Parathyroid adenoma (tissue), 2 donors: ENCODE results near the gene OBI1.
"Not testable (repeated sequence)": the region's sequence is repeated elsewhere in the genome, so short reads cannot be mapped to it uniquely, and the experiment has no call there.

ENCODE experiments used
- H2AFZ ChIP-seq: fragments of 300-600 bp; sonication (generic); one replicate; pipeline ENCODE4 v1.7.0; 2017; ENCODE audit warnings: antibody characterized with exemption, mild to moderate bottlenecking
- H3K27ac ChIP-seq: fragments of 300-600 bp; sonication (generic); one replicate; pipeline ENCODE4 v1.7.0; 2017
- H3K27me3 ChIP-seq: fragments of 300-600 bp; sonication (generic); one replicate; pipeline ENCODE4 v1.7.0; 2017; ENCODE audit warnings: low read length; ENCODE audit not compliant: control insufficient read depth, insufficient read depth
- H3K36me3 ChIP-seq: fragments of 300-600 bp; sonication (generic); one replicate; pipeline ENCODE4 v1.7.0; 2017; ENCODE audit warnings: low read length; ENCODE audit not compliant: control insufficient read depth, insufficient read depth
- H3K4me1 ChIP-seq: fragments of 300-600 bp; sonication (generic); one replicate; pipeline ENCODE4 v1.7.0; 2017; ENCODE audit warnings: control low read depth
- H3K4me2 ChIP-seq: fragments of 300-600 bp; sonication (generic); one replicate; pipeline ENCODE4 v1.7.0; 2017; ENCODE audit warnings: low read length
- H3K4me3 ChIP-seq: fragments of 300-600 bp; sonication (generic); one replicate; pipeline ENCODE4 v1.7.0; 2017; ENCODE audit warnings: low read depth, low read length
- H3K79me2 ChIP-seq: fragments of 300-600 bp; sonication (generic); one replicate; pipeline ENCODE4 v1.7.0; 2017; ENCODE audit warnings: control low read depth
- H3K9ac ChIP-seq: fragments of 300-600 bp; sonication (generic); one replicate; pipeline ENCODE4 v1.7.0; 2017; ENCODE audit warnings: mild to moderate bottlenecking
- H3K9me3 ChIP-seq: fragments of 300-600 bp; sonication (generic); one replicate; pipeline ENCODE4 v1.7.0; 2017; ENCODE audit warnings: low read length; ENCODE audit not compliant: control insufficient read depth
- TF ChIP-seq, protein P1 (sequence below): fragments of 300-600 bp; sonication (generic); IDR thresholded peaks from one replicate; pipeline ENCODE4 v1.7.0; 2017; ENCODE audit warnings: antibody characterized with exemption, mild to moderate bottlenecking
- donor health status: primary hyperparathyroidism.

The OBI1 gene

DNA sequence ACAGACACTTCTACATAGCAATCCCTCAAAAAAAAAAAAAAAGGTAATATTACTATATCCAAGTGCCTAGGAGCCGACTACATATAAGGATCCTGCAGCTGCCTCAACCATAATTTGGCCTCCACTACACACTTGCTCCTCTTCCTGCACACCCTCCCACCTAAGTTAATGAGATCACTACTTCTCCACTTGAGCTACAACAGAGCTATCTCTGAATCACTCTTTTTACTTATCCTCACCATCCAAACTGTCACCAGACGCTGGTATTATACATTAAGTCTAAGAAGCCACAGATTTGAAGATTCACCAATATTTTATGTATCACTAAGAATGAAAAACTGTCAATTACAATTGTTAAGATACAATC lies 8.3 kb downstream of the OBI1 start:
- Histone ChIP-seq H3K4me1 (no peaks in the 10 kb centered on the region), H3K36me3 (no peaks in the 10 kb centered on the region), H3K4me3 (no peak overlapping the region), H3K9me3 (no peaks in the 10 kb centered on the region), H2AFZ (no peak overlapping the region), H3K79me2 (peaks cover 11% of the 10 kb centered on the region), H3K9ac (no peak overlapping the region), H3K27ac (no peak overlapping the region), H3K27me3 (no peaks in the 10 kb centered on the region), H3K4me2 (no peak overlapping the region)
- TF ChIP-seq, protein P1, sequence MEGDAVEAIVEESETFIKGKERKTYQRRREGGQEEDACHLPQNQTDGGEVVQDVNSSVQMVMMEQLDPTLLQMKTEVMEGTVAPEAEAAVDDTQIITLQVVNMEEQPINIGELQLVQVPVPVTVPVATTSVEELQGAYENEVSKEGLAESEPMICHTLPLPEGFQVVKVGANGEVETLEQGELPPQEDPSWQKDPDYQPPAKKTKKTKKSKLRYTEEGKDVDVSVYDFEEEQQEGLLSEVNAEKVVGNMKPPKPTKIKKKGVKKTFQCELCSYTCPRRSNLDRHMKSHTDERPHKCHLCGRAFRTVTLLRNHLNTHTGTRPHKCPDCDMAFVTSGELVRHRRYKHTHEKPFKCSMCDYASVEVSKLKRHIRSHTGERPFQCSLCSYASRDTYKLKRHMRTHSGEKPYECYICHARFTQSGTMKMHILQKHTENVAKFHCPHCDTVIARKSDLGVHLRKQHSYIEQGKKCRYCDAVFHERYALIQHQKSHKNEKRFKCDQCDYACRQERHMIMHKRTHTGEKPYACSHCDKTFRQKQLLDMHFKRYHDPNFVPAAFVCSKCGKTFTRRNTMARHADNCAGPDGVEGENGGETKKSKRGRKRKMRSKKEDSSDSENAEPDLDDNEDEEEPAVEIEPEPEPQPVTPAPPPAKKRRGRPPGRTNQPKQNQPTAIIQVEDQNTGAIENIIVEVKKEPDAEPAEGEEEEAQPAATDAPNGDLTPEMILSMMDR = no peak

DNA sequence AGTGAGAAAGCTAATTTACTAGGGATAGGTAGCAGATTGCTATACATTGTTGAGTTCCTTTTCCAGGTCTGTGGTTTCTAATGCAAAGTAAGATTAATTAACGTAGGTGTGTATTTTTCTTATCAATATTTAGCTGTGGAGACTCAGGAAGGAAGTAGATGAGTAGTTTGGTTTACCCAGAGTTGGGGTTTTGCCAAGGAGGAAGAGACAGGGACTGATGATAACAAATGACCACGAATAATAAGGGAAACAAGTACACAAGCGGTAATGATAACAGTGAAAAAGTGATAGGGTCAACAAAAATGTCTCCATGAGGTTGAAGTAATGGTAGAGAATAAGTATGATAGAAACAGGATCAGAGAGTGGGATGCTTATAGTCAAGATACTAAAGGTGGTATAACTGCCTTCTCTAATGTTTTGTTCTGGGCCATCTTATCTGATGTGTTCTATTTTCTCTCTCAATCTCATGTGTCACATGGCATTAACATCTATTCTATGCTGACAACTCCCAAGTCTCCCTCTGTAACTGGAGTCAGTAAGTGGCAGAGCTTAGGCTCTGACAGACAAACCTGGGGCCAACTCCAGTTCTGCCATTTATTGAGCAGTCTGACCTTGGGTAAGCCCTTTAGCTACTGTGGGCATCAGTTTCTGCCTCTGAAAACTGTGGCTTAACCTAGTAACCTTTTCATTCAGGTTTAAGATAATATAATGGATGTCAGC lies 8.8 kb downstream of the OBI1 start:
- H2AFZ ChIP-seq = no peak overlapping the region
- H3K27ac ChIP-seq = no peak overlapping the region
- no peak overlapping the region for H3K9ac ChIP-seq
- no peaks in the 10 kb centered on the region for H3K36me3 ChIP-seq
- no peak overlapping the region for H3K4me3 ChIP-seq
- H3K9me3 ChIP-seq = no peaks in the 10 kb centered on the region
- H3K4me2 ChIP-seq = no peak overlapping the region
- no peaks in the 10 kb centered on the region for H3K27me3 ChIP-seq
- H3K79me2 ChIP-seq = peaks cover 8% of the 10 kb centered on the region
- TF ChIP-seq, protein P1 = no peak
- H3K4me1 ChIP-seq = no peaks in the 10 kb centered on the region

DNA sequence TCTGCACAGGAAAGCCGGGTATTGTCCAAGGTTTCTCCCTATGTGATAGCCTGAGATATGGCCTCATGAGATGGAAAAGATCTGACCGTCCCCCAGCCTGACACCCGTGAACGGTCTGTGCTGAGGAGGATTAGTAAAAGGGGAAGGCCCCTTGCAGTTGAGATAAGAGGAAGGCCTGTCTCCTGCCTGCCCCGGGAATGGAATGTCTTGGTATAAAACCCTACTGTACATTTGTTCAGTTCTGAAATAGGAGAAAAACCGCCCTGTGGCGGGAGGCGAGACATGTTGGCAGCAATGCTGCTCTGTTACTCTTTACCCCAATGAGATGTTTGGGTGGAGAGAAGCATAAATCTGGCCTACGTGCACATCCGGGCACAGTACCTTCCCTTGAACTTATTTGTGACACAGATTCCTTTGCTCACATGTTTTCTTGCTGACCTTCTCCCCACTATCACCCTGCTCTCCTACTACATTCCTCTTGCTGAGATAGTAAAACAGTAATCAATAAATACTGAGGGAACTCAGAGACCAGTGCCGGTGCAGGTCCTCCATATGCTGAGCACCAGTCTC lies 11.8 kb downstream of the OBI1 start:
- H3K4me3 ChIP-seq, H3K9me3 ChIP-seq, H3K4me2 ChIP-seq, H3K27me3 ChIP-seq, H3K4me1 ChIP-seq, H2AFZ ChIP-seq, H3K79me2 ChIP-seq, H3K36me3 ChIP-seq, H3K27ac ChIP-seq, H3K9ac ChIP-seq: not testable (repeated sequence)

DNA sequence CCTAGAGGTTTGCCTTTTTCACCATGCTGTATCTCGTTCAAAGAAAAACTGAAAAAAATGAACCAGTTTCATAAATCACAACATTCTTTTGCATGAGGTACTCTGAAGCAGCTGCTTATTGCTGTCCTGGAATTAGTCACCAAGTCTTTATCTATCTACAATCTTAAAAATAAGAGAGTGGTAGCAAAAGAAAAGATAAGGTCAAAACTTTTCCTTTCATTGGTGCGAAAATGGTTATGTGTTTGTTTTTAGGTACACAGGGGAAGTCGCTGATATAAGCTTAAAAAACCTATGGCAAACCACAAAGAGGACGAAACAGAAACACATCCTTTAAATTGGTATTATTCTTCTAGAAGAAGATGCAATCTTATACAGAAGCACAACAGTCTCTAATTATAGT lies 20.7 kb downstream of the OBI1 start:
- no peaks in the 10 kb centered on the region for H3K79me2 ChIP-seq
- H3K4me1 ChIP-seq = peaks cover 3% of the 10 kb centered on the region
- H3K9me3 ChIP-seq = no peaks in the 10 kb centered on the region
- no peaks in the 10 kb centered on the region for H3K27me3 ChIP-seq
- no peak overlapping the region for H3K27ac ChIP-seq
- no peak overlapping the region for H3K4me2 ChIP-seq
- H3K9ac ChIP-seq = no peak overlapping the region
- no peak overlapping the region for H3K4me3 ChIP-seq
- TF ChIP-seq, protein P1 = no peak
- no peaks in the 10 kb centered on the region for H3K36me3 ChIP-seq
- H2AFZ ChIP-seq = no peak overlapping the region

DNA sequence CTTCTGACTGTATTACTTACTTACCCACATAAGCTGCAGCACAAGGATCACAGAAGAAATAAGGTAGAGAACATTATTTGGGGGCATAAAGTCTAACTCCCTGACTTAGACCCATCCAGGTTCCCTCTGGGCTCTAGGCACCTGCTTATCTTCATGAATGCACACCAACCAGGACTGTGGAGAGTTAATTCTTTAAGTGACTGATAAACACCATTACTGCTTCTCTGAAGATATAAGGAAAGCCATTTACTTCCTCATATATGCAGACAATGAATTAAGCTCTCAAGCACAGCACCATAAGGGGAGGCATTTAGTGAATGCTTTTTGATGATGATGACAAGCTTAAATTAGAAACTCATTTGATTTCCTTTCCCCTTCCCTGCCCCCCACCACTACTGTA lies 22.5 kb downstream of the OBI1 start:
- H3K4me1 ChIP-seq = peaks cover 3% of the 10 kb centered on the region
- TF ChIP-seq, protein P1 = no peak
- no peaks in the 10 kb centered on the region for H3K79me2 ChIP-seq
- no peaks in the 10 kb centered on the region for H3K36me3 ChIP-seq
- no peaks in the 10 kb centered on the region for H3K27me3 ChIP-seq
- H2AFZ ChIP-seq = no peak overlapping the region
- H3K9me3 ChIP-seq = no peaks in the 10 kb centered on the region
- no peak overlapping the region for H3K4me3 ChIP-seq
- H3K4me2 ChIP-seq = no peak overlapping the region
- H3K27ac ChIP-seq = no peak overlapping the region
- no peak overlapping the region for H3K9ac ChIP-seq
